Measurements from ENCODE around the gene MCC.

Gene MCC

DNA sequence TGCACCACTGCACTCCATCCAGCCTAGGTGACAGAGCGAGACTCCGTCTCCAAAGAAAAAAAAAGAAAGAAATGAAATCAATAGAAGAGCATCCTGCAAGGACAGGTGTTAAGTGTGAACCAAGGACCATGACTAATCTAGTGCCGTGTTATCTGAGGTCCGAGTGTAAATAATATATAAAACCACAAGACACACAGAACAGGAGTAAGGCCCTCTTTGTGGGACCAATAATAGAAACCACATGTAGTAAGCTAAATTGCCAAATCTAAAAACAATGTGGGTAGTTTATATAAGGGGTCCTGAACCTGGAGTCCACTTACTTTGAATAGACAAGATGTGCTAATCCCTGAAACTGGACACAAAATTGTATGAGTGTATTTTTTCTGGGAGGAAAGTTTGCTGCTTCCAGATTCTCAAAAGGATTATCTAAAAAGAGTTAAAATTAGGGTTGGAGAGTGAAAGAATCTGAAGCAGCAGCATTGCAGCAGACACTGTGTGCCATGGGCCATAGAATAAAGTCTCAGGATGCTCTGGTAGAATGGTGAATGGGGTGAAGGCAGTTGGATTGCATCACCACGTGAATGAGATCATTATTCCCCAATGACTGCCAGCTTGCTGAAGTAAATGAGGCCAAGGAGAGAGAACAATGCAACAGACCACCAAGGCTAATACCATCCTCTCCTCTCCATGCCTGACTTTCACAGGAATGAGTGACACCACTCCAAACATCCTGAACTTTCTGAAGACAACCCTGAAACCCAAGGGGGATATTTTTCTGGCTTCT, 288.9 kb downstream of the MCC start:
- no peak for DNase-seq (ENCODE audit: low read depth)

GRCh38 chr5:113197456-113198200, 290.6 kb downstream of the MCC start:
- no peak for DNase-seq (ENCODE audit: low read depth)

DNA sequence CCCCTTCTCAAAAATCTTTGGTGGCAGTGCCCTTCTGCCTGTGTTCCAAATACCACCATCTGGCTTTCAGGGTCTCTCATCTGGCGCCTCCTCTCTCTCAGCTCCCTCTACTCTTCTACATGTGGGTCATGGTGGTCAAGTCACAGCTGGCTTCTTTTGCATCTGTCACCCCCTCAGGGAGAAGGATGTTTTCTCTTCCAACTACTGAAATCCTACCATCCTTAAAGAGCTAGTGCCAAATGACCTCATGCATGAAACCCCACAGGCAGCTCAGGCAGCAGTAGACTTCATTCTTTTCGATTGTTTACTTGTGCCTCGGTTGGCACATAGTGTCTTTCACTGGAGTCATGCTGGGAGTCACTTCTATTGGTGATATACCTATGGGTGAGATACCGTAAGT, 292.5 kb downstream of the MCC start:
- no peak for DNase-seq (ENCODE audit: low read depth)

DNA sequence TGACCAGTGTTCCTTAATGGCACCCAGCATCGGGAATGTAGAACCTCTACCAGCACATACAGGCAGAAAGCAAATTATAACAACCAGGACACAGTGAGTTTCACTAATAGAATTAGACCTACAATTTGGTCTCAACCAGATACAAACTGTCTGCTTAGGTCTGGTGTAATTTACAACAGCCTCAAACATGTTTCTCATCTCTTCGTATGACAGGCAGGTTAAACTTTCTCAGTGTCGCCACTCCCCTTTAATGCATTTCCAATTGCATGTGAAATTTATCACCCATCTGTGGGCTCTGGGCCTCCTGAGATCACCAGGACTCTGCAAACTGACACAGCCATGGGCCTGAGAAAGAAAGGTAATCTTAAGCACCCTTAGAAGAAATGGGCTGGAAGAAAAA, 293.0 kb downstream of the MCC start:
- no peak for DNase-seq (ENCODE audit: low read depth)

DNA sequence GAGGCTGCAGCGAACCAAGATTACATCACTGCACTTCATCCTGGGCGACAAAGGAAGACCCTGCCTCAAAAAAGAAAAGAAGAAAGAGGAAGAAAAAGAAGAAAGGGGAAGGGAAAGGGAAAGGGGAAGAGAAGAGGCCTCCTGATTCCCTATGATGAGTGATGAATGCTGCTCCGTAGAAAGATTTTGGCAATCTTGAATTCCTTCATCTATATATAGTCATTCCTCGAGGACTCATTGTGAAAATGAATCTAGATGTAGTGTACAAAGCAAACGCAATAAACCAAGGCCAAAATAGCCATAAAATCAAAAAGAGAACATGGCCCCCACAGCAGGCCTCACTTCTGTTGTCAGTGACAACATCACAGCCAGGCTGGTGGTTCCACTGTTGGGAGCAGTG, 293.7 kb downstream of the MCC start:
- no peak for DNase-seq (ENCODE audit: low read depth)

GRCh38 chr5:113194125-113194524, 294.1 kb downstream of the MCC start:
- DNase-seq (ENCODE audit: low read depth): no peak

- no peak for DNase-seq (ENCODE audit: low read depth)
Observed at GRCh38 chr5:113193311-113193978, 294.8 kb downstream of the MCC start.

GRCh38 chr5:113192541-113192940, 295.7 kb downstream of the MCC start:
- DNase-seq (ENCODE audit: low read depth): no peak

DNA sequence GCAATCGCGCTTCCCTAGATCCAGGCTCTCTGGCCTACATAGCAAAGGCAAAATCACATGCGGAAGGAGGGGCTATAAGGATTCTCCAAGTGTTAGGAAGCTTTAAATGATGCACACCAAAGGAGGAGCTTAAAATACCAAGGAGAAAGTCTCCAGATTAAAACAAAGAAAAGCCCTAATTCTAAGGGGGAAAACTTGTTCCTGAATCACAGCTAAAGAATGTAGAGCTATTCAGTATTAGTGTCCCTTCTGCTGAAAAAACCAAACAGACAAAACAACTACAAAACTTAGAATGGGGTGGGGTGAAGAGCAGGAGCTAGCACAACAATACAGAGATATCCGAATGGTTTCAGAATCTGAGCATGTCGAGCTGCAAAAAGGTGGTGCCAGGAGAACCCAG, 297.9 kb downstream of the MCC start:
- DNase-seq (ENCODE audit: low read depth): no peak

- no peak for DNase-seq (ENCODE audit: low read depth)
Observed at GRCh38 chr5:113189291-113189690, 299.0 kb downstream of the MCC start.

- no peak for DNase-seq (ENCODE audit: low read depth)
Observed at GRCh38 chr5:113188436-113188835, 299.8 kb downstream of the MCC start.

GRCh38 chr5:113187906-113188305, 300.3 kb downstream of the MCC start:
- no peak for DNase-seq (ENCODE audit: low read depth)

GRCh38 chr5:113186061-113186460, 302.2 kb downstream of the MCC start:
- no peak for DNase-seq (ENCODE audit: low read depth)

DNA sequence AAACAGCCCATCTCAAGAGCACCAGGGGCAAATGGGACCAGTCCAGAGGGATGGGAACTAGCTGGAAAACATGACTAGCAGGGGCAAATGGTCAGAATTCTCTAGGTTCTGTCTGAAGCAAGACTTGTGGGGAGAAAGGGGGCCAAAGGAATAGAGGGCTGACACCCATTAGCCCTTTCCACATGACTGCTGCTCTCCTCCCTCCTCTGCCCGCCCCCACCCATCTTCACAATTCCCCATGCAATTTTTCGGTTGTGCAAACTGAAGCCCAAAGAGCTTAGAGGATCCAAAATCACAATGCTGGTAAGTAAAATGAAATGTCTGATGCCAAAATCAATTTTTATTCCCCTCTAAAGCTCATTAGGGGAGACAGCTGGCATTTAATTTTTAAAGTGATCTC, 304.6 kb downstream of the MCC start:
- no peak for DNase-seq (ENCODE audit: low read depth)

DNA sequence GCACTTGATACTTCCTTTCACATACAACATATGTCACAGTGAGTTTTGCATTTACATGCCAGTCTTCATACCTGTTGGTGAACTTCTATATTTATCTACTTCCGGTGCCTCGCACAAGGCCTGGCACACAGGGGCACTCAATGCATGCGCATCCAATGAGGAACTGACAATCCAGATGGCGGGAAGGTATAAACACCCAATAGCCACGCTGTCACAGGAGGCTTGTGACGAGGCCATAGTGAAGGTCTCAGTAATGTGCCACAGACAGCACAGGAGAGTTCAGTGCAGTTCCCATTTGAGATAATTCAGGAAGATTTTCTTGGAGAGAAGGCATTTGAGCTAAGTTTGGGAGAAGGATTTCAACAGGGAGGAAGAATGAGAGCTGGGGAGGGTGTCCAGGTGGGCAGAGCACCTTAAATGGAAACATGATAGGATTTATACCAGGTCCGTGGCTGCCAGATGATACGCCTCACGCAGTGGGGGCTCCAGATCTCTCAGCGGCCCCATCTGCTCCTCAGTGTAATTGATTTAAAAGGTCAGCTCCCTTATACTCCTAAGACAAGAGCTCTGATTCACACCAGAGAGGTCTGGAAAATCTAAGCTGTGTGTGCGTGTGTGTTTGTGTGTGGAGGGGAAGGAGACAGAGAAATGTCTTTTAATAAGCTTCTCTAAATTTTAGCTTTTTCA, 305.5 kb downstream of the MCC start:
- DNase-seq (ENCODE audit: low read depth): no peak

GRCh38 chr5:113181853-113182490, 306.3 kb downstream of the MCC start:
- no peak for DNase-seq (ENCODE audit: low read depth)

GRCh38 chr5:113181409-113181808, 306.8 kb downstream of the MCC start:
- no peak for DNase-seq (ENCODE audit: low read depth)

GRCh38 chr5:113179156-113179555, 309.1 kb downstream of the MCC start:
- no peak for DNase-seq (ENCODE audit: low read depth)

DNA sequence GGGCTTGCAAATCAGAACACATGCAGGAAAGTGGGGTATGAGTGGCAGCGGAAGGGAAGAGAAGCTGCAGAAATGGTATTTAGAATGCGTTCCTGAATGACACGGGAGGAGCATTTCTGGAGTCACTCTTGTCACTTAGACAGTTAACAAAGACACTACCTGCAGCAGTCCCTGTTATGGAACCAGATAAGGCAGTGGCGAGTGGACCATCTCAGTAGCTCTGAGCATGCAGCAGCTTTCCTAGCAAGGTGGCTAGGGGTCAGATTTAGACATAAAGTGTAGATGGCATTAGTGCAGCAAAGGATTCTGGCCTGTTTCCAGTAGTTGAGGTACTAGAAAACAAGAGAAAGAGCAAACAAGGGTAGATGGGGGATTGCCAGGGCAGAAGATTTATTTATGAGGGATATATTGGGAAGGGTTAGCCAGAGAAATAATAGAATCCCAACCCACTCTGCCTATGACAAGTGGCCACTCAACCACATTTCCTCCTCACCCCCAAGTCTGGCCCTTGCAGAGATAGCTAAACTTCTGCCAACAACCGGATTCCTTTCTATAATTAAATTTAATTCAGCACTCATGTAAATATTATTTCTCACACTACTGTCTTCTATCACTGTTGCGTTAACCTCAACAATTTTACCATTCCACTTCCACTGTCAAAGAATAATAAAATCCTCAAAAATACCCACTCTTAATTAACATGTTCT, 310.0 kb downstream of the MCC start:
- DNase-seq (ENCODE audit: low read depth): no peak

GRCh38 chr5:113177225-113177624, 311.0 kb downstream of the MCC start:
- DNase-seq (ENCODE audit: low read depth): no peak

DNA sequence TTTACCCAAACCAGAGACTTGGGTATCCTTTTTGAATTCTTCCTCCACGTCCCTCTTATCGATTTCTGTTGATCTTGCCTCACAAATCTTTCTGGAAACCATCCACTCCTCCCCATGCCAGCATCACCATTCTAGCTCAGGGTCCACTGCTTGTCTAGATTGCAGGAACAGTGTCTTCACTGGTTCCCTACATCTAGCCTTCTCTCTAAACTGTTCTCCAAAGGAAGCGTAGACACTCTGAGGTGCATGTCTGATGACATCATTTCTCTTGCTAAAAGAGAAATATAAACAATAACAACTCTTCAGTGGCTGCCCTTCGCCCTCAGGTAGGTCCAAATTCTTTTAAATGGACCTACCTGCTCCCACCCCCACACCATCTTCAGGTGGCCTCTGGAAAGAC, 311.5 kb downstream of the MCC start:
- no peak for DNase-seq (ENCODE audit: low read depth)
